Measurements from ENCODE around the gene HCN2.
A peak's percentile ranks its signal among the peaks of the same experiment; 100 is the strongest.
"Not testable (repeated sequence)": the region's sequence is repeated elsewhere in the genome, so short reads cannot be mapped to it uniquely, and the experiment has no call there.

HCN2 gene

DNA sequence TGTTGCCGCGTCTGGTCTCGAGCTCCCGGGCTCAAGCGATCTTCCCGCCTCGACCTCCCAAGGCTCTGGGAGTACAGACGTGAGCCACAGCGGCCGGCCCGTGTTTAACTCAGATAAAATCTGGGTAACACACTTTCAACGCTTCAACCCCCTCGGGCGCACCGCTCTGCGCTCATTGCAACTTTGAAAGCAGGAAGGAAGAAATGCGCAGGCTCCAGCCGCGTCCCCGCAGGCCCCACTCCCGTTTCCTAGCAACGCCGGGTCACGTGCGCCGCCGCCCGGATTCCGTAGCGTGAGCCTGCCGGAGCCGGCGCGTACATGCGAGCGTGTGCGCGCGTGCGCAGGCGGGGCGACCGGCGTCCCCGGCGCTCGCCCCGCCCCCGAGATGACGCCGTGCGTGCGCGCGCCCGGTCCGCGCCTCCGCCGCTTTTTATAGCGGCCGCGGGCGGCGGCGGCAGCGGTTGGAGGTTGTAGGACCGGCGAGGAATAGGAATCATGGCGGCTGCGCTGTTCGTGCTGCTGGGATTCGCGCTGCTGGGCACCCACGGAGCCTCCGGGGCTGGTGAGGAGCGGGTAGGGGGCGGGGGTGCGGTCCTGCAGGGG, 17.4 kb upstream of the HCN2 start, which contains the start of gene BSG:
BSG (plus strand) TSS at position 457 of the 603 bp plus-strand sequence; CDS start at position 496, 39 bp downstream.
- DNase-seq, result peak; percentile 95

- peak; percentile 34 for DNase-seq
These were observed 16.8 kb upstream of the HCN2 start for GRCh38 chr19:572743-573518.

- no peak for DNase-seq
These were observed 16.2 kb upstream of the HCN2 start for GRCh38 chr19:573519-573825.

DNA sequence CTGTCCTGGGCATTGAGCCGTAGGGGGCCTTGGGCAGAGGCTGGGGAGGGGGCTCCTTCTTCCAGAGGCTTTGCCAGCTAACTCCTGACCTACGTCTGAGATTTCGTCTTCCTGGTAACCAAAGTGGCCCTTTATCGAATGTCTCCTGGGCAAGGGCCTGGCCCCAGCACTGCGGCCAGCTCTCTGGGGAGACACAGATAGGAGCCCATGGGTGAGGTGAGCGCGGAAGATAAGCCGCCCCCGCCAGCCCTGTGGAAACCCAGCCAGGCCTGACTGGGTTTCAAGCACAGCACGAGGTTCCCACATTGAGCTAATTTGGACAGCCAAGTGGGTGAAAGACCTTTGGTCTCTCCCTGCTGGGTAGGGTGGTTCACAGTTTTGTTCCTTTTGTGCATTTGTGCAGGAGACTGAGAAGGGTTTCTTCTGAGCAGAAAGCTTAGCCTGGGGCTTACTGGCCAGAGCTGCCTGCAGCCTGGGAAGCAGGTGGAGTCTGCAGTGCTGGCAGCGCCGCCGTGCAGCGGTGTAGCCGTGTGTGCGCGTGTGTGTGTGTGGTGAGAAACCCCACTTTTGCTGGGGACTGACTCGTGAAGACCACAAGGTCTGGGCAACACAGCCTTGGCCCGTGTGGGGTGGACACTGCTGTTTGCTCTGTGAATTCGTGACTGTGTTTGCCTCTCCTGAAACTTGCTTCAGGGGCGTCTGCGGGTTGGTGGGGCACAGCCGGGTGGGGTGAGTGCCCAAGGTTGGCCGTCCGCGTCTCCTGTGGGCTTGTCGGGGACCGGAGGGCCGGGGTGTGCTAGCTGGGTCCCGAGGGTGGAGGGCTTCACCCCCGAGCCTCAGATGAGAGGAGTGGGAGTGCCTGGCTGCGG, 14.8 kb upstream of the HCN2 start:
- peak; percentile 38 for DNase-seq

DNA sequence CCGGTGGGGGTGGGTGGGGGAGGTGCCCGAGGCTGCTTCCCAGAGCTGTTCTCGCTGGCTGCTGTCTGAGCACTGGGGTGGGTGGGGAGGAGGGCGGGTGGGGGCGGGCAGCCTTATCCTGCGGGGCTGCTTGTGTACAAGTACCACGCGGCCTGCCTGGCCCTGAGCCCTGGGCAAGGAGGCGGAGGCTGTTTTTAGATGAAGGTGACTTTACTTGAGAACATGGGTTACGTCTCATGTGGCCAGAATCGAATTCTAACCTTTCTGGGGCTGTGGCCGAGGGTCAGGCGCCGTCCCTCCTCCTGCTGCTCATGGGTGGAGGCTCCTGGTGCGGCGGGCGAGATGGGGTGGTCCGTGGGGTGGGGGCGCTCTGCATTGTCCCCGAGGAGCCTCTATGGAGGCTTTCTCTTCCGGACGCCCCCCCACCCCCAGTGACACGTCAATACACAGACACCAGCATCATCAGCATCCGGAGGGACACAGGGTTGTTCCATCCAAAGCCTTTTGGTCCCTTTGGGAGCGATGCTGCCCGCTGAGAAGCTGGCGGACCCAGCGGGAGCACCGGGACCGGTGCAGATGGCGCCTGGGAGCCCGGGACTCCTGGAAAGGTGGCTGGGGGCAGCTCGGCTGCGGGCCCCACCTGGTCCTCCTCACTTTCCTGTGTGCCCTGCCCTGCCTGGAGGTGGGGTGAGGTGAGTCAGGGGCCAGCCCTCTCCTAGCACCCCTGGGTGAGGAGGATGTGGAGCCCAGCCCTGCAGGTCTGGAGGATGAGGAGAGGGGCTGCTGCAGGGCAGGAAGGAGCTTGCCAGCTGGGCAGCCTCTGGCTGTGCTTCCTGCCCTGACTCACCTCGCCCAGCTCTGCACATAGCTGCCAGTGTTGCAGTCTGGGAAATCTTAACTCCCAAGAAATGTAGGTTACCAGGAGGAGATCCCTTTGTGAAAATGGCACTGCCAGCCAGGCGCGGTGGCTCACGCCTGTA, 13.9 kb upstream of the HCN2 start:
- no peak for DNase-seq

- DNase-seq, result no peak
These were observed 12.8 kb upstream of the HCN2 start for GRCh38 chr19:576768-577438.

- DNase-seq, result no peak
These were observed 12.0 kb upstream of the HCN2 start for GRCh38 chr19:577439-578392.

GRCh38 chr19:579111-579841, 10.4 kb upstream of the HCN2 start:
- DNase-seq, result no peak

DNA sequence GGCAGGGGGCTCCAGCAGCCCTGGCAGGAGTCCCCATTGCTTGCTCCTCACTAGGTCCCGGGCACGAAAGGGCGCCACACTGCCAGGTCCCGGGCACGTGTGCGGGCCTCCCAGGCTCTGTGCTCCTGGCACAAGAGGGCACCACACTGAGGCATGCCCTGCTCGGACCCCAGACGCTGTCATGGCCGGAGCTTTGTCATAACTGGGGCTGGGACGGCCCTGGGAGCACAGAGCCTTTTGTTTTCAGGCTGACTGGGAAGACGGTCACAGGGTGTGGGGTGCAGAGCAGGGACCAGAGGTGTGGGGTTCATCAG, 9.9 kb upstream of the HCN2 start:
- DNase-seq, result no peak

DNA sequence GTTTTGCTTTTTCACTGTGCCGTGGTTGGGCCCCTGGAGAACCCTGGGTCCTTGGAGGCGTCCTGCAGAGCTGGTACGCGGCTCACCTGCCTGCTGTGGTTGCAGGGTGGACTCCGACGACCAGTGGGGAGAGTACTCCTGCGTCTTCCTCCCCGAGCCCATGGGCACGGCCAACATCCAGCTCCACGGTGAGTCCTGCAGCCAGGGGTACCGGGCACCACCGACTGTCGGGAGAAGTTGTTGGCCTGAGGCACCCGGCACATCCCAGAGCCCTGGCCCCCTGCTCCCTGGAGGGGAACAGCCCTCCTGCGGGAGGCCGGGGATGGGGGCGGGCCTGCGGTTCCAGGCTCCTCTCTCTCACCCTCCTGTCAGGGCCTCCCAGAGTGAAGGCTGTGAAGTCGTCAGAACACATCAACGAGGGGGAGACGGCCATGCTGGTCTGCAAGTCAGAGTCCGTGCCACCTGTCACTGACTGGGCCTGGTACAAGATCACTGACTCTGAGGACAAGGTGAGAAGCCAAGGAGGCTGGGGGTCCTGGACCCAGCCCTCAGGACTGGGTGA, 9.3 kb upstream of the HCN2 start:
- no peak for DNase-seq

DNA sequence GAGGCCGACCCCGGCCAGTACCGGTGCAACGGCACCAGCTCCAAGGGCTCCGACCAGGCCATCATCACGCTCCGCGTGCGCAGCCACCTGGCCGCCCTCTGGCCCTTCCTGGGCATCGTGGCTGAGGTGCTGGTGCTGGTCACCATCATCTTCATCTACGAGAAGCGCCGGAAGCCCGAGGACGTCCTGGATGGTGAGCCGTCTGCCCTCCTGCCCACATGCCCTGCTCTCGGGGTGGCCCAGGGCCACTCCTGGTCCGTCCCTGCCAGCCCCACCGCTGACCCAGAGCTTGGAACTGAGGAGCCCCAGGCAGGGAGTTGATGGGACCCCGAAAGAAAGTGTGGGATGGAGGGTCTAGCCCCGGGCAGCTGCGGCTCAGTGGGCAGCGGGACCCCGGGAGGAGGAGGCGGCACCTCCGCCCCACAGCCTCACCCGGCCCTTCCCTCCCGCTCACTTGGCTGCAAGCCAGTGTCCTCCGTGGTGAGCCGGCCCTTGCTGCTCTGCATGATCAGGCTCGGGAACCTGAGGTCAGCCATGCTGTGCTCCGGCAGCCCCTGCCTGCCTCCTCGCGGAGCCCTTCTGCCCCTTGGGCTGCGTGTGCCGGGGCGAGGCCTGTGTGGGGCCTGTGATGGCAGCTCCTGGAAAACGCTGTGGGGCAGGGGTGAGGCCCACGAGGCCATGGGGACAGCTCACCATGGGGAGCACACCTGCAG, 8.1 kb upstream of the HCN2 start:
- no peak for DNase-seq

GRCh38 chr19:582497-583197, 7.0 kb upstream of the HCN2 start:
- no peak for DNase-seq

- DNase-seq, result no peak
These were observed 6.3 kb upstream of the HCN2 start for GRCh38 chr19:583198-583967.

DNA sequence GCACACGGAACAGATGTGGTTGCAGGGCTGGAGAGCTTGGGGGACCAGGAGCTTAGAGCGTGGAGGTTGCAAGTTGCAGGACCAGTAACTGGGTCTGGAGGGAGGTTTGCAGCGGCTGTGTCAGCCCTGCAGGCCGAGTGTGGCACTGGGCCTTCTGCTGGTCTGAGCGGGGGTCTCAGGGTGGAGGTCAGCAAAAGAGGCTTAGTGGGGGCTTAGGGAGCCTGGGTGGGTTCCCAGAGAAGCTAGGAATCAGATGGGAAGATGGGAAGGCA, 5.8 kb upstream of the HCN2 start:
- DNase-seq, result no peak

DNA sequence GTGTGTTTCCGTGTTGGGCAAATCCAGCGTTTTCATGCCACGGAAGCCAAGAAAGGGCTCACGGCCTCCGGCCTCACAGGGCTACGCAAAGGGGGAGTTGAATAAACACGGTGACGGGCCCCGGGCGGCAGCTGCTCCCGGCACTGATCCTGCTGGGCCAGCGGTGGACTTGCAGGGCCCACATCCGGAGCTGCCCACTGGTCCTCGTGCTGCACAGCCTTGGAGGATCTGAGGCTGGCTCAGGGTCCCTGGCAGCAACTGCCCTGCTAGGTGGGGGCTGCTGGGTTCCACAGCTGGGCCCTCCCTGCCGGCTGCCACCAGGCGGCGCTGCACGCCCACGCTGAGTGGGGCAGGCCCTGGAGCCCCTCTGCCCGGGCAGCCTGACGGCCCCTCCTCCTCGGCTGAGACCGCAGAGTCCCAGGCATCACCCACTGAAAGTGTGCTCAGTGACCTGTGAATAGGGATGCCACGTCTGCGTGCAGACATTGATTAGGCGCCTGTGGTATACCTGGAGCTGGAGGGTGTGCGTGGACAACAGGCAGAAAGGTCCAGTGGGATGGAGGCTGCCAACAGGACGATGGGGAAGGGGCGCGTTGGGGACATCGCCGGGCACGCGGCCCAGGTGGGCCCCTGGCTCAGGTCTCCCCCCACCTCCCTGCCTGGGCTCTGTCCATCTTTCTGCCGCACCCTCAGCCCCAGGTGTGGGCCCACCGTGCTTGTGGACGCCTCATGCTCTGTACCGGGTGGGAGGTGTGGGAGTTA, 5.3 kb upstream of the HCN2 start:
- DNase-seq, result no peak

DNA sequence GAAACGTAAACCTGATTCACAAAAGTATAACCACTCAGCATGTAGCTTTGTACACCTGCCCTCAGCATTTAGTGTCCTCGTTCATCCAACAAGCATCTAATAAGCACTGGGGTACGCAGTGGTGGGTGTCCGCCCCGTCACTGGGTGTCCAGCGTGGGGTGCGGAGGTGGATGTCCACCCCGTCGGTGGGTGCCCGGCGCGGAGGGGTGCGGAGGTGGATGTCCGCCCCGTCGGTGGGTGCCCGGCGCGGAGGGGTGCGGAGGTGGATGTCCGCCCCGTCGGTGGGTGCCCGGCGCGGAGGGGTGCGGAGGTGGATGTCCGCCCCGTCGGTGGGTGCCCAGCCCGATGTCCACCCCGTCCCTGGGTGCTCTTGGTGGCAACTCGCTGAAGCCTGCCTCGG, 4.5 kb upstream of the HCN2 start:
- not testable (repeated sequence) for DNase-seq

- no peak for DNase-seq
These were observed 4.0 kb upstream of the HCN2 start for GRCh38 chr19:585551-586110.
